Ascending aorta (tissue), 2 donors: Measurements from ENCODE around the gene C4A. TPM values are rescaled to one million over a fixed set of nuclear protein-coding genes. Genes with fewer than 3 reads are reported as not detected.

Source experiments
- DNase-seq, 2 donors: peaks; one replicate each; pipeline ENCODE4 v3.0.0-alpha.2; 2019; ENCODE audit warnings: low spot score in 2 of 2
- H3K27ac ChIP-seq, 2 donors: fragments of 200-600 bp; sonication (generic); one replicate each; pipeline ENCODE4 v1.5.1; 2016 to 2017; ENCODE audit warnings: mild to moderate bottlenecking in 1 of 2
- H3K27me3 ChIP-seq: fragments of 200-600 bp; sonication (generic); one replicate; pipeline ENCODE4 v1.5.1; 2017
- H3K36me3 ChIP-seq, 2 donors: fragments of 200-600 bp; sonication (generic); one replicate each; pipeline ENCODE4 v1.5.1; 2016
- H3K4me1 ChIP-seq, 2 donors: fragments of 200-600 bp; sonication (generic); one replicate each; pipeline ENCODE4 v1.5.1; 2016 to 2017; ENCODE audit warnings: mild to moderate bottlenecking in 1 of 2
- H3K4me3 ChIP-seq, 2 donors: fragments of 200-600 bp; sonication (generic); one replicate each; pipeline ENCODE4 v1.5.1; 2016 to 2017; ENCODE audit warnings: mild to moderate bottlenecking in 1 of 2
- H3K9me3 ChIP-seq, 2 donors: fragments of 200-600 bp; sonication (generic); one replicate each; pipeline ENCODE4 v1.5.1; 2016
- intact Hi-C: fragments of 100-400 bp; cut with DNase I; formaldehyde crosslinking; loops from one replicate; pipeline ENCODE4 v1.15.1; 2023
- total RNA-seq: library from RNA; depleted of rRNA; stranded (reverse); fragments of >200 nt; gene quantifications from one replicate; pipeline ENCODE4 v1.1.0, GENCODE V29; 2016
- TF ChIP-seq, protein P1 (sequence below), 3 experiments: fragments of 200-600 bp in 2 of 3; fragments of 450-650 bp in 1 of 3; sonication (generic) in 2 of 3; IDR thresholded peaks; one replicate each; pipeline ENCODE4 v1.5.1; 2016 to 2019; ENCODE audit warnings: antibody characterized with exemption in 3 of 3, mild to moderate bottlenecking in 1 of 3, moderate library complexity in 1 of 3

Gene C4A
- total RNA-seq, 1 donor from 2014 or later: 147 TPM

DNA sequence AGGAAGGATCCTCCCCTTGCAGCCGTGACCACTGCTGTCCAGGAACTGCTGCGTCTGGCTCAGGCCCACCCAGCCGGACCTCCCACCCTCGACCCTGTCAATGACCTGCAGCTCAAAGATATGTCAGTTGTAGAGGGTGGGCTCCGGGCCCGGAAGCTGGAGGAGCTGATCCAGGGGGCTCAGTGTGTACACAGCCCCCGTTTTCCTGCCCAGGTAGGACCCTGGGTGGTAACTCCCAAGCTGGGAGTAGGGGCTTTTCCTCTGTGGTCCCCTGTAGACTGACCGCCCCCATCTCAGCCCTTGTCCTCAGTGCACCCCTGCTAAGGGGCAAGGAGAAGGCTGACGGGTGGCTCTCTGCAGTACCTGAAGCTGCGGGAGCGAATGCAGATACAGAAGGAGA is 13.5 kb upstream of the C4A start:
- intact Hi-C loops: no loop called here
- peaks cover 10 to 14% of the 10 kb centered on the region in 2 donors for H3K4me1 ChIP-seq
- DNase-seq: no peak
- H3K27me3 ChIP-seq: no peaks in the 10 kb centered on the region
- H3K9me3 ChIP-seq: no peaks in the 10 kb centered on the region
- TF ChIP-seq, protein P1, sequence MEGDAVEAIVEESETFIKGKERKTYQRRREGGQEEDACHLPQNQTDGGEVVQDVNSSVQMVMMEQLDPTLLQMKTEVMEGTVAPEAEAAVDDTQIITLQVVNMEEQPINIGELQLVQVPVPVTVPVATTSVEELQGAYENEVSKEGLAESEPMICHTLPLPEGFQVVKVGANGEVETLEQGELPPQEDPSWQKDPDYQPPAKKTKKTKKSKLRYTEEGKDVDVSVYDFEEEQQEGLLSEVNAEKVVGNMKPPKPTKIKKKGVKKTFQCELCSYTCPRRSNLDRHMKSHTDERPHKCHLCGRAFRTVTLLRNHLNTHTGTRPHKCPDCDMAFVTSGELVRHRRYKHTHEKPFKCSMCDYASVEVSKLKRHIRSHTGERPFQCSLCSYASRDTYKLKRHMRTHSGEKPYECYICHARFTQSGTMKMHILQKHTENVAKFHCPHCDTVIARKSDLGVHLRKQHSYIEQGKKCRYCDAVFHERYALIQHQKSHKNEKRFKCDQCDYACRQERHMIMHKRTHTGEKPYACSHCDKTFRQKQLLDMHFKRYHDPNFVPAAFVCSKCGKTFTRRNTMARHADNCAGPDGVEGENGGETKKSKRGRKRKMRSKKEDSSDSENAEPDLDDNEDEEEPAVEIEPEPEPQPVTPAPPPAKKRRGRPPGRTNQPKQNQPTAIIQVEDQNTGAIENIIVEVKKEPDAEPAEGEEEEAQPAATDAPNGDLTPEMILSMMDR (IDR thresholded peaks at IDR 0.05): no peak
- no peak overlapping the region for H3K27ac ChIP-seq
- no peak overlapping the region for H3K4me3 ChIP-seq
- peaks cover 58 to 73% of the 10 kb centered on the region in 2 donors for H3K36me3 ChIP-seq

DNA sequence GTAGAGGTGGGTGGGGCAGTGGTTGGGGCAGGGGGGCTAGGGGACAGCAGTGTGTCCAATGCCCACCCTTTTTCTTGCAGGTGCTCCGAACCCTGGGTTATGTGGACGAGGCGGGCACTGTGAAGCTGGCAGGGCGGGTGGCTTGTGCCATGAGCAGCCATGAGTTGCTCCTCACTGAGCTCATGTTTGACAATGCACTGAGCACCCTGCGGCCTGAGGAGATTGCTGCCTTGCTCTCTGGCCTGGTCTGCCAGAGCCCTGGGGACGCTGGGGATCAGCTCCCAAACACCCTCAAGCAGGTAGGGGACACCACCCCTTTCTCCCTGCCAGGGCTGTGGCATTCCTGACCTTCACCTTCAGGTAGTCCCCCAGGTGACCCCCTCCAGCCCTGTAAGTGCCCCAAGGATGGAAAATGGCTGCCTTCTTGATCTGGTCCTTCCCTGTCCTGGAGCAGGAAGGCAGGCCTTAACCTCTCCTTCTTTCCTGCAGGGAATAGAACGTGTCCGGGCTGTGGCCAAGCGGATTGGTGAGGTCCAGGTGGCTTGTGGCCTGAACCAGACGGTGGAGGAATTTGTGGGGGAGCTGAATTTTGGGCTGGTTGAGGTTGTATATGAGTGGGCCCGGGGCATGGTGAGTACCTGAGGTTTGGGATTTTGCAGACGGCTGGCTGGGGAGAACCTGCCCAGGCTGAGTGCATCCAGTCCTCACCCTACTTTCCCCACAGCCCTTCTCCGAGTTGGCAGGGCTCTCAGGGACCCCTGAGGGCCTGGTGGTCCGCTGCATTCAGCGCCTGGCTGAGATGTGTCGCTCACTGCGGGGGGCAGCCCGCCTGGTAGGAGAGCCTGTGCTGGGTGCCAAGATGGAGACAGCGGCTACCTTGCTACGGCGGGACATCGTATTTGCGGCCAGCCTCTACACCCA is 12.8 kb upstream of the C4A start:
- Histone ChIP-seq H3K4me3 (no peak overlapping the region), H3K9me3 (no peaks in the 10 kb centered on the region), H3K27ac (peak overlapping the region; percentile 14 to 18), H3K4me1 (peaks cover 10 to 16% of the 10 kb centered on the region in 2 donors), H3K27me3 (no peaks in the 10 kb centered on the region), H3K36me3 (peaks cover 51 to 65% of the 10 kb centered on the region in 2 donors)
- TF ChIP-seq, protein P1 (IDR thresholded peaks at IDR 0.05): no peak
- intact Hi-C loops: no loop called here
- DNase-seq: no peak

DNA sequence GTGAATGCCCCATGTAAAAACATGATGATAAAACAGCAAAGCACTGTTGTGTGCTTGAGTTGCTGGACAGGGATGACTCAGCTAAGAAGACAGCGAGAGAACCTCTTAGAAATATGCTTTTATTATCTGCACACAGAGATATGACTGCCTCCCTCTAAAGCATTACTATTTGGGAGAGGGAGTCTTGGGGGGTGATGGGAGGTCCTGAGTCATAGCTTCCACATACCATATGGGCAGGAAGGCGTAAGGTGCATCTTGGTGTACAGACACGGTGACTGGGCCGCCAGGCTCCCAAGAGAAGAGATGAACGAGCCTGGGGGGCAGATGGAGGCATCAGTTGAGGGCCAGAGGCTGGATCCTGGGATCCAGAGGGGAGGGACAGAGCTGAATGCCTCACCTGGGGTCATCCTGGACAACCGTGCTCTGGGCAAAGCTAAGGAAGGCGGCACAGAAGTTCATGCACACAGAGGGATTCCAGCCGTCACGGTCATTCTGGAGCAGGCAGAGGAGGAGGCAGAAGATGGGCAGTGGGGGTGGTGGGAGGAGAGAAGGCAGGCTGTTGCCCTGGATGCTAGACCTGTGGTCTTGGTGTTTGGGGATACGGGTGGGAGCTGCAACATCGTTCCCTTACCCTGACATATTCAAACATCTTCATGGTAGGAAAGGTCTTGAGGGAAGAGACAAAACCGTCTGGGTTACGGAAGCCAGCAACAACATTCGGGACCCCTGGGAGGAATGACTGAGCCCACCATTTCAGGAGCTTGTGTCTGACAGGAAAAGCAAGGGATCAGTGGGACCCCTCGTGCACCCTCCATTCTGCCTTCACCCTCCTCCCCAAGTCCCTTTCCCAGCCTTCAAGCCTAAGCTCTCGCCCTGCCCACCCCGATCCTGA is 11.9 kb upstream of the C4A start:
- intact Hi-C loops: loop anchor here (10.0 kb wide), 1 partner anchor 205 kb away; the partner anchor contains the start of genes AGPAT1 and RNF5
- no peak for DNase-seq

GRCh38 chr6:31970604-31971271 is 11.1 kb upstream of the C4A start:
- TF ChIP-seq, protein P1 (IDR thresholded peaks at IDR 0.05): no peak
- peak overlapping the region; percentile 78 to 80 for H3K4me3 ChIP-seq
- no peaks in the 10 kb centered on the region for H3K9me3 ChIP-seq
- intact Hi-C loops: loop anchor here (10.0 kb wide), 1 partner anchor 204 kb away; the partner anchor contains the start of genes AGPAT1 and RNF5
- H3K4me1 ChIP-seq: peaks cover 10 to 16% of the 10 kb centered on the region in 2 donors
- peak in 1 of 2 donors; percentile 62 for DNase-seq
- H3K27me3 ChIP-seq: no peaks in the 10 kb centered on the region
- peak overlapping the region; percentile 92 to 99 for H3K27ac ChIP-seq
- H3K36me3 ChIP-seq: peaks cover 38 to 48% of the 10 kb centered on the region in 2 donors

More for the DNA sequence above, 11.9 kb upstream of the C4A start:
- Histone ChIP-seq H3K36me3 (peaks cover 46 to 56% of the 10 kb centered on the region in 2 donors), H3K27ac (peak overlapping the region; percentile 92 to 99), H3K4me3 (peak overlapping the region; percentile 78 to 80), H3K4me1 (peaks cover 10 to 16% of the 10 kb centered on the region in 2 donors), H3K9me3 (no peaks in the 10 kb centered on the region), H3K27me3 (no peaks in the 10 kb centered on the region)
- TF ChIP-seq, protein P1 (IDR thresholded peaks at IDR 0.05): no peak
